AG04450 (cell line): ENCODE results near the gene MYH14. TPM values are rescaled to one million over a fixed set of nuclear protein-coding genes. Genes with fewer than 3 reads are reported as not detected.

Experiments used
- CTCF ChIA-PET: fragments of 300-600, 350-600 bp; formaldehyde crosslinking; extraction: SDS; loops from one replicate; lab custom pipeline; 2022; ENCODE audit warnings: antibody characterized with exemption, inconsistent platforms; lab: Charles Lee
- POLR2A ChIA-PET: fragments of 350-600 bp; formaldehyde crosslinking; extraction: SDS; loops from one replicate; lab custom pipeline; 2021; ENCODE audit warnings: antibody characterized with exemption, inconsistent platforms; lab: Yijun Ruan, JAX
- DNase-seq: peaks from one replicate; pipeline ENCODE4 v3.0.0-alpha.2; 2011; ENCODE audit warnings: low read depth, low spot score
- H3K27ac ChIP-seq: one replicate; pipeline ENCODE4 v1.5.1; 2012; ENCODE audit warnings: low read depth, low read length, control low read depth
- H3K27me3 ChIP-seq: one replicate; pipeline ENCODE4 v1.6.0; 2012; ENCODE audit warnings: low read length; ENCODE audit not compliant: control insufficient read depth, insufficient read depth
- H3K4me3 ChIP-seq: 2 replicates; pipeline ENCODE4 v1.5.1; 2011; ENCODE audit warnings: mild to moderate bottlenecking, low read depth, low read length, control low read depth
- H3K9me3 ChIP-seq: 2 replicates; pipeline ENCODE4 v1.5.1; 2012; ENCODE audit warnings: low read length; ENCODE audit not compliant: control insufficient read depth, insufficient read depth
- polyA plus RNA-seq: library from polyadenylated mRNA; depleted of rRNA; stranded (reverse); fragments of >200 nt; gene quantifications from 2 replicates; pipeline ENCODE4 v1.2.3, GENCODE V29; 2011
- TF ChIP-seq, protein P1 (sequence below): IDR thresholded peaks from 2 replicates; pipeline ENCODE4 v1.5.1; 2011; ENCODE audit warnings: low read depth, low read length, control low read depth, inconsistent platforms

Gene MYH14
- polyA plus RNA-seq, 1 experiment: not detected

GRCh38 chr19:50290775-50291174 is 87.4 kb downstream of the MYH14 start:
- ChIA-PET POLR2A (no interaction called here), CTCF (no interaction called here)
- TF ChIP-seq, protein P1, sequence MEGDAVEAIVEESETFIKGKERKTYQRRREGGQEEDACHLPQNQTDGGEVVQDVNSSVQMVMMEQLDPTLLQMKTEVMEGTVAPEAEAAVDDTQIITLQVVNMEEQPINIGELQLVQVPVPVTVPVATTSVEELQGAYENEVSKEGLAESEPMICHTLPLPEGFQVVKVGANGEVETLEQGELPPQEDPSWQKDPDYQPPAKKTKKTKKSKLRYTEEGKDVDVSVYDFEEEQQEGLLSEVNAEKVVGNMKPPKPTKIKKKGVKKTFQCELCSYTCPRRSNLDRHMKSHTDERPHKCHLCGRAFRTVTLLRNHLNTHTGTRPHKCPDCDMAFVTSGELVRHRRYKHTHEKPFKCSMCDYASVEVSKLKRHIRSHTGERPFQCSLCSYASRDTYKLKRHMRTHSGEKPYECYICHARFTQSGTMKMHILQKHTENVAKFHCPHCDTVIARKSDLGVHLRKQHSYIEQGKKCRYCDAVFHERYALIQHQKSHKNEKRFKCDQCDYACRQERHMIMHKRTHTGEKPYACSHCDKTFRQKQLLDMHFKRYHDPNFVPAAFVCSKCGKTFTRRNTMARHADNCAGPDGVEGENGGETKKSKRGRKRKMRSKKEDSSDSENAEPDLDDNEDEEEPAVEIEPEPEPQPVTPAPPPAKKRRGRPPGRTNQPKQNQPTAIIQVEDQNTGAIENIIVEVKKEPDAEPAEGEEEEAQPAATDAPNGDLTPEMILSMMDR: no peak
- peaks cover 38% of the 10 kb centered on the region for H3K9me3 ChIP-seq
- DNase-seq: no peak
- no peak overlapping the region for H3K27ac ChIP-seq
- no peak overlapping the region for H3K4me3 ChIP-seq
- H3K27me3 ChIP-seq: no peaks in the 10 kb centered on the region

- DNase-seq: no peak
- H3K9me3 ChIP-seq: peaks cover 32% of the 10 kb centered on the region
- no peak overlapping the region for H3K27ac ChIP-seq
- H3K4me3 ChIP-seq: no peak overlapping the region
- TF ChIP-seq, protein P1: no peak
- ChIA-PET POLR2A (no interaction called here), CTCF (interaction anchor here (0.6 kb wide), 1 partner anchor 248 kb away, joined by 3 read pairs; no protein-coding TSS in a partner anchor)
- no peaks in the 10 kb centered on the region for H3K27me3 ChIP-seq
These were observed 88.9 kb downstream of the MYH14 start for GRCh38 chr19:50292216-50292827.

GRCh38 chr19:50293263-50294004 is 90.0 kb downstream of the MYH14 start:
- TF ChIP-seq, protein P1: no peak
- POLR2A ChIA-PET: no interaction called here
- no peak for DNase-seq
- CTCF ChIA-PET: no interaction called here
- Histone ChIP-seq H3K27me3 (no peaks in the 10 kb centered on the region), H3K9me3 (peaks cover 28% of the 10 kb centered on the region), H3K27ac (no peak overlapping the region), H3K4me3 (no peak overlapping the region)

- no peak for DNase-seq
- Histone ChIP-seq H3K27ac (no peak overlapping the region), H3K9me3 (peaks cover 3% of the 10 kb centered on the region; the same call in 1 of the 2 replicates), H3K27me3 (no peaks in the 10 kb centered on the region), H3K4me3 (no peak overlapping the region)
- TF ChIP-seq, protein P1: no peak
- ChIA-PET CTCF (interaction anchor here (0.6 kb wide), 1 partner anchor 61 kb away, joined by 3 read pairs; no protein-coding TSS in a partner anchor), POLR2A (no interaction called here)
These were observed 96.6 kb downstream of the MYH14 start for GRCh38 chr19:50300051-50300450.
